H1 (cell line): Measurements from ENCODE around the gene HORMAD2. TPM values are rescaled to one million over a fixed set of nuclear protein-coding genes. Genes with fewer than 3 reads are reported as not detected.

Experiments
- CTCF ChIA-PET: fragments of 300-600 bp; sonication (Branson Sonifier 250); formaldehyde crosslinking; loops from one replicate; lab custom pipeline; 2021; ENCODE audit not compliant: partially characterized antibody; lab: Charles Lee
- POLR2A ChIA-PET: fragments of 300-600 bp; sonication (Branson Sonifier 250); formaldehyde crosslinking; loops from one replicate; lab custom pipeline; 2021; ENCODE audit warnings: inconsistent platforms; ENCODE audit not compliant: partially characterized antibody; lab: Charles Lee
- DNase-seq, 2 experiments: peaks; one replicate each; pipeline versions ENCODE4 v3.0.0 to v3.0.0-alpha.2; 2010 to 2022; ENCODE audit warnings: low spot score in 2 of 2, low read depth in 1 of 2, mixed read lengths in 1 of 2
- FAIRE-seq: peaks from 2 replicates; lab custom pipeline; 2011; peaks lifted over from hg19 to GRCh38; lab: Jason Lieb, UNC
- H2AFZ ChIP-seq: 2 replicates; pipeline ENCODE4 v1.8.1; 2012; ENCODE audit warnings: low read length, inconsistent platforms
- H2AK5ac ChIP-seq: 2 replicates; pipeline ENCODE4 v1.6.1; 2013; ENCODE audit warnings: low read depth, low read length
- H2BK120ac ChIP-seq: replicated peaks from 2 replicates; pipeline ENCODE3; 2013; ENCODE audit warnings: low read depth, low read length, inconsistent platforms
- H2BK12ac ChIP-seq: 2 replicates; pipeline ENCODE4 v1.6.1; 2013; ENCODE audit warnings: low read depth, low read length
- H2BK15ac ChIP-seq: 2 replicates; pipeline ENCODE4 v1.6.1; 2013; ENCODE audit warnings: low read length
- H2BK20ac ChIP-seq: 2 replicates; pipeline ENCODE4 v1.6.1; 2013; ENCODE audit warnings: low read length
- H2BK5ac ChIP-seq: 2 replicates; pipeline ENCODE4 v1.6.1; 2013; ENCODE audit warnings: low read depth, low read length
- H3K14ac ChIP-seq: 2 replicates; pipeline ENCODE4 v1.6.1; 2013; ENCODE audit warnings: inconsistent platforms; ENCODE audit not compliant: insufficient read length
- H3K18ac ChIP-seq: 2 replicates; pipeline ENCODE4 v1.6.1; 2013; ENCODE audit warnings: low read length; ENCODE audit errors: extremely low read depth
- H3K23ac ChIP-seq: 2 replicates; pipeline ENCODE4 v1.6.1; 2013; ENCODE audit warnings: inconsistent platforms; ENCODE audit not compliant: insufficient read length
- H3K23me2 ChIP-seq: 2 replicates; pipeline ENCODE4 v1.6.1; 2013; ENCODE audit warnings: low read depth, low read length
- H3K27ac ChIP-seq: 2 replicates; pipeline ENCODE4 v1.6.1; 2011; ENCODE audit warnings: low read depth, low read length, inconsistent platforms
- H3K27me3 ChIP-seq, 4 experiments: replicated peaks in 1 of 4; 1 replicate in 1 of 4; 2 replicates in 3 of 4; pipeline versions ENCODE4 v1.6.1 to v1.8.1; 2011 to 2013; ENCODE audit warnings: low read length in 3 of 4, mild to moderate bottlenecking in 3 of 4, inconsistent platforms in 2 of 4, mixed read lengths in 2 of 4, moderate library complexity in 1 of 4; ENCODE audit not compliant: control insufficient read depth in 3 of 4, insufficient read depth in 3 of 4; ENCODE audit errors: extremely low read depth in 1 of 4
- H3K36me3 ChIP-seq, 4 experiments: 2 replicates each; pipeline versions ENCODE4 v1.6.1 to v1.8.1; 2011 to 2013; ENCODE audit warnings: mild to moderate bottlenecking in 4 of 4, low read length in 3 of 4, moderate library complexity in 2 of 4, control low read depth in 1 of 4, inconsistent platforms in 1 of 4; ENCODE audit not compliant: insufficient read depth in 4 of 4, control insufficient read depth in 2 of 4
- H3K4ac ChIP-seq: replicated peaks from 2 replicates; pipeline ENCODE3; 2013; ENCODE audit warnings: low read length, low read depth, mixed read lengths, inconsistent platforms; ENCODE audit not compliant: insufficient read length
- H3K4me1 ChIP-seq, 4 experiments: replicated peaks in 1 of 4; 1 replicate in 1 of 4; 2 replicates in 3 of 4; pipeline versions ENCODE4 v1.6.1 to v1.8.1; 2011 to 2013; ENCODE audit warnings: low read length in 3 of 4, inconsistent platforms in 2 of 4, mixed read lengths in 1 of 4; ENCODE audit not compliant: insufficient read depth in 4 of 4, control insufficient read depth in 3 of 4
- H3K4me2 ChIP-seq, 2 experiments: 2 replicates each; pipeline versions ENCODE4 v1.6.1 to v1.8.1; 2011 to 2013; ENCODE audit warnings: low read depth in 2 of 2, low read length in 2 of 2, control low read depth in 1 of 2, inconsistent platforms in 1 of 2, mild to moderate bottlenecking in 1 of 2; ENCODE audit not compliant: insufficient read depth in 1 of 2
- H3K4me3 ChIP-seq, 4 experiments: fragments of 200-600, 300-600 bp in 1 of 4; sonication (generic), shearing (Covaris generic), sonication (Bioruptor Twin) in 1 of 4; 2 replicates each; pipeline versions ENCODE4 v1.5.1 to v1.8.1; 2011 to 2016; ENCODE audit warnings: low read length in 4 of 4, low read depth in 3 of 4, control low read depth in 2 of 4, inconsistent platforms in 2 of 4, mild to moderate bottlenecking in 2 of 4, mixed read lengths in 1 of 4, moderate library complexity in 1 of 4; ENCODE audit not compliant: insufficient read depth in 2 of 4; ENCODE audit errors: extremely low read depth in 1 of 4
- H3K56ac ChIP-seq: replicated peaks from 2 replicates; pipeline ENCODE3; 2013; ENCODE audit warnings: low read depth, mild to moderate bottlenecking, mixed read lengths, low read length, inconsistent platforms; ENCODE audit not compliant: insufficient read length
- H3K79me1 ChIP-seq: 2 replicates; pipeline ENCODE4 v1.6.1; 2013; ENCODE audit warnings: low read depth, low read length, control low read depth
- H3K79me2 ChIP-seq, 2 experiments: 2 replicates each; pipeline versions ENCODE4 v1.6.1 to v1.8.1; 2012 to 2013; ENCODE audit warnings: low read length in 2 of 2, mild to moderate bottlenecking in 2 of 2, inconsistent platforms in 1 of 2; ENCODE audit not compliant: insufficient read depth in 2 of 2, control insufficient read depth in 1 of 2
- H3K9ac ChIP-seq, 4 experiments: replicated peaks in 1 of 4; 1 replicate in 1 of 4; 2 replicates in 3 of 4; pipeline versions ENCODE4 v1.6.1 to v1.8.1; 2011 to 2013; ENCODE audit warnings: low read depth in 3 of 4, low read length in 3 of 4, control low read depth in 2 of 4, mild to moderate bottlenecking in 2 of 4, moderate library complexity in 2 of 4, inconsistent platforms in 1 of 4; ENCODE audit errors: extremely low read depth in 1 of 4
- H3K9me3 ChIP-seq, 2 experiments: 2 replicates each; pipeline versions ENCODE4 v1.6.1 to v1.8.1; 2012 to 2013; ENCODE audit warnings: mild to moderate bottlenecking in 2 of 2, moderate library complexity in 2 of 2, control low read depth in 1 of 2, inconsistent platforms in 1 of 2, low read depth in 1 of 2, low read length in 1 of 2, mixed read lengths in 1 of 2; ENCODE audit not compliant: insufficient read depth in 2 of 2
- H4K20me1 ChIP-seq, 2 experiments: replicated peaks in 1 of 2; 2 replicates each; pipeline versions ENCODE3 to v1.8.1; 2011 to 2013; ENCODE audit warnings: inconsistent platforms in 2 of 2, low read length in 2 of 2, mild to moderate bottlenecking in 1 of 2; ENCODE audit not compliant: insufficient read depth in 2 of 2, control insufficient read depth in 1 of 2
- H4K5ac ChIP-seq: 2 replicates; pipeline ENCODE4 v1.6.1; 2013; ENCODE audit warnings: low read length, low read depth, mixed read lengths, inconsistent platforms; ENCODE audit not compliant: insufficient read length
- H4K8ac ChIP-seq: 2 replicates; pipeline ENCODE4 v1.8.0; 2013; ENCODE audit warnings: mild to moderate bottlenecking, moderate library complexity, low read length, inconsistent platforms; ENCODE audit not compliant: insufficient read depth; ENCODE audit errors: extremely low read depth
- H4K91ac ChIP-seq: replicated peaks from 2 replicates; pipeline ENCODE3; 2013; ENCODE audit warnings: low read length, mixed read lengths, inconsistent platforms; ENCODE audit not compliant: insufficient read length
- ASH2L ChIP-seq: fragments of 200-600, 300-600 bp; sonication (generic); IDR thresholded peaks from one replicate; pipeline ENCODE4 v1.7.1; 2017; ENCODE audit warnings: low read length
- BRCA1 ChIP-seq: IDR thresholded peaks from 2 replicates; pipeline ENCODE4 v1.6.1; 2012; ENCODE audit warnings: low read depth, low read length, improper control_type of control experiment
- CEBPB ChIP-seq: IDR thresholded peaks from 2 replicates; pipeline ENCODE4 v1.6.1; 2012; ENCODE audit warnings: low read depth, low read length
- CHD1 ChIP-seq: IDR thresholded peaks from 2 replicates; pipeline ENCODE4 v1.6.1; 2012; ENCODE audit warnings: low read depth, low read length, improper control_type of control experiment
- EGR1 ChIP-seq: IDR thresholded peaks from 2 replicates; pipeline ENCODE4 v1.6.1; 2011; ENCODE audit warnings: low read depth, low read length, borderline replicate concordance
- JUND ChIP-seq: IDR thresholded peaks from 2 replicates; pipeline ENCODE4 v1.6.1; 2011; ENCODE audit warnings: mild to moderate bottlenecking, improper control_type of control experiment, low read length
- KDM5A ChIP-seq: fragments of 200-600 bp; IDR thresholded peaks from 2 replicates; pipeline ENCODE4 v1.7.1; 2012; ENCODE audit warnings: mild to moderate bottlenecking, low read length, inconsistent platforms, mixed read lengths
- POLR2A ChIP-seq, 2 experiments: IDR thresholded peaks; 1 replicate in 1 of 2; 2 replicates in 1 of 2; pipeline ENCODE4 v1.6.1; 2011; ENCODE audit warnings: low read depth in 2 of 2, low read length in 2 of 2, mild to moderate bottlenecking in 2 of 2; ENCODE audit errors: control extremely low read depth in 1 of 2
- RFX5 ChIP-seq: IDR thresholded peaks from 2 replicates; pipeline ENCODE4 v1.6.1; 2011; ENCODE audit warnings: low read depth, low read length, improper control_type of control experiment, borderline replicate concordance
- RXRA ChIP-seq: IDR thresholded peaks from 2 replicates; pipeline ENCODE4 v1.6.1; 2011; ENCODE audit warnings: low read depth, mild to moderate bottlenecking, low read length, moderate library complexity; ENCODE audit not compliant: insufficient read depth
- TCF12 ChIP-seq: IDR thresholded peaks from 2 replicates; pipeline ENCODE4 v1.6.1; 2011; ENCODE audit warnings: low read depth, mild to moderate bottlenecking, low read length
- TEAD4 ChIP-seq: IDR thresholded peaks from 2 replicates; pipeline ENCODE4 v1.6.1; 2012; ENCODE audit warnings: low read depth, low read length, inconsistent platforms, mixed read lengths
- polyA plus RNA-seq, 7 experiments: library from polyadenylated mRNA; depleted of rRNA in 3 of 7; stranded (reverse) in 5 of 7; unstranded in 2 of 7; fragments of >200 nt in 5 of 7; fragments of 200-250 nt in 2 of 7; gene quantifications; 1 replicate in 5 of 7; 2 replicates in 1 of 7; 4 replicates in 1 of 7; pipeline versions ENCODE4 v1.2.1 to v1.2.3, GENCODE V29; 2011 to 2013; ENCODE audit warnings: missing spikeins in 2 of 7, mixed read lengths in 2 of 7
- total RNA-seq: library from RNA; stranded (reverse); fragmentation: NEBNext Ultra II Directional; extraction: Animal tissue kit (Norgen Biotek cat#: 25700); gene quantifications from 2 replicates; pipeline ENCODE4 v1.2.1, GENCODE V29; 2021
- TF ChIP-seq, protein P1 (sequence below), 3 experiments: IDR thresholded peaks; 1 replicate in 2 of 3; 2 replicates in 1 of 3; pipeline versions ENCODE4 v1.5.1 to v1.6.1; 2011; ENCODE audit warnings: low read length in 3 of 3, mild to moderate bottlenecking in 3 of 3, inconsistent platforms in 2 of 3, low read depth in 1 of 3, moderate library complexity in 1 of 3; ENCODE audit not compliant: insufficient read depth in 1 of 3; ENCODE audit errors: control extremely low read depth in 1 of 3
- TF ChIP-seq, protein P2 (sequence below): IDR thresholded peaks from 2 replicates; pipeline ENCODE4 v1.6.1; 2012; ENCODE audit warnings: inconsistent platforms

Gene HORMAD2
- total and polyA plus RNA-seq, 2 of the 8 experiments (the other 6 are each of a cell fraction or from before 2014, with no cell fraction given): 0.03 TPM; not detected in 1

DNA sequence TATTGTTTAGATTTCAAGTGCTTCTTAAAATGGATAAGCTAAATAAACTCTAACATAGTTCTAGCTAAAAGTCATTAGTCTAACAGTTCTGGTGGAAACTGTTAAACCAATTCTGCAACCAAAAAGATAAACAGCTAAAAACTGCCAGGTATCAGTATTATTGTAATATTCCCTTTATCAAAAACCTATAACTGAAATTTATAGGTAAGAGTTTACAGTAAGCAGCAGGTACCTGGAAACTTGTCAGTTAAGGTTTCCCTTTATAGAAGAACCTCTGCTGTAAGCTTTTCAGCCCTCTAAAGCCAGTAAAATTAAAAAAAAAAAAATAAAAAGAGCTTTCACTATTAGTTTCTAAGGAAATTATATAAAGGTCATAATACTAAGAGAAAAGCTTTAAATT, 105.3 kb downstream of the HORMAD2 start:
- Histone ChIP-seq H2BK15ac (no peak overlapping the region), H3K27ac (no peak overlapping the region), H2AK5ac (no peak overlapping the region), H3K4me1 (no peaks in the 10 kb centered on the region; a peak in 1 of 7 replicates), H4K5ac (no peak overlapping the region), H3K4me2 (no peak overlapping the region), H4K20me1 (no peaks in the 10 kb centered on the region), H2BK5ac (no peak overlapping the region), H3K18ac (no peak overlapping the region), H3K23ac (no peak overlapping the region), H2BK120ac (no peak overlapping the region), H3K9me3 (no peaks in the 10 kb centered on the region), H2AFZ (no peak overlapping the region), H3K23me2 (no peaks in the 10 kb centered on the region), H3K79me1 (no peaks in the 10 kb centered on the region), H3K36me3 (no peaks in the 10 kb centered on the region), H3K56ac (no peak overlapping the region), H3K4ac (no peak overlapping the region), H4K91ac (no peak overlapping the region), H3K79me2 (no peaks in the 10 kb centered on the region), H2BK20ac (no peak overlapping the region), H3K14ac (no peak overlapping the region), H3K9ac (no peak overlapping the region), H3K4me3 (no peak overlapping the region), H2BK12ac (no peak overlapping the region), H3K27me3 (no peaks in the 10 kb centered on the region; a peak in 1 of 7 replicates), H4K8ac (no peak overlapping the region)
- FAIRE-seq (no peak), DNase-seq (no peak)
- CTCF ChIA-PET: interaction anchor here (0.9 to 1.2 kb wide), 2 partner anchors 77 to 78 kb away, joined by 3 to 4 read pairs; no protein-coding TSS in a partner anchor
- POLR2A ChIA-PET: no interaction called here
- TF ChIP-seq CHD1 (no peak), TCF12 (no peak), EGR1 (no peak), RFX5 (no peak), BRCA1 (no peak), ASH2L (no peak), TEAD4 (no peak), POLR2A (IDR thresholded peaks at IDR 0.05; ENCODE audit: control extremely low read depth in 1 of 2, low read depth in 2 of 2, low read length in 2 of 2) (no peak), CEBPB (no peak), KDM5A (no peak), JUND (no peak), RXRA (no peak)
- TF ChIP-seq, protein P1, sequence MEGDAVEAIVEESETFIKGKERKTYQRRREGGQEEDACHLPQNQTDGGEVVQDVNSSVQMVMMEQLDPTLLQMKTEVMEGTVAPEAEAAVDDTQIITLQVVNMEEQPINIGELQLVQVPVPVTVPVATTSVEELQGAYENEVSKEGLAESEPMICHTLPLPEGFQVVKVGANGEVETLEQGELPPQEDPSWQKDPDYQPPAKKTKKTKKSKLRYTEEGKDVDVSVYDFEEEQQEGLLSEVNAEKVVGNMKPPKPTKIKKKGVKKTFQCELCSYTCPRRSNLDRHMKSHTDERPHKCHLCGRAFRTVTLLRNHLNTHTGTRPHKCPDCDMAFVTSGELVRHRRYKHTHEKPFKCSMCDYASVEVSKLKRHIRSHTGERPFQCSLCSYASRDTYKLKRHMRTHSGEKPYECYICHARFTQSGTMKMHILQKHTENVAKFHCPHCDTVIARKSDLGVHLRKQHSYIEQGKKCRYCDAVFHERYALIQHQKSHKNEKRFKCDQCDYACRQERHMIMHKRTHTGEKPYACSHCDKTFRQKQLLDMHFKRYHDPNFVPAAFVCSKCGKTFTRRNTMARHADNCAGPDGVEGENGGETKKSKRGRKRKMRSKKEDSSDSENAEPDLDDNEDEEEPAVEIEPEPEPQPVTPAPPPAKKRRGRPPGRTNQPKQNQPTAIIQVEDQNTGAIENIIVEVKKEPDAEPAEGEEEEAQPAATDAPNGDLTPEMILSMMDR (IDR thresholded peaks at IDR 0.05; ENCODE audit: control extremely low read depth in 1 of 3, insufficient read depth in 1 of 3, low read depth in 1 of 3, low read length in 3 of 3): no peak
- TF ChIP-seq, protein P2, sequence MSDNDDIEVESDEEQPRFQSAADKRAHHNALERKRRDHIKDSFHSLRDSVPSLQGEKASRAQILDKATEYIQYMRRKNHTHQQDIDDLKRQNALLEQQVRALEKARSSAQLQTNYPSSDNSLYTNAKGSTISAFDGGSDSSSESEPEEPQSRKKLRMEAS: no peak
